Smooth muscle cell (in vitro differentiated cells): ENCODE data around the gene SARNP. TPM values are rescaled to one million over a fixed set of nuclear protein-coding genes. Genes with fewer than 3 reads are reported as not detected.

ENCODE experiments used
- DNase-seq: peaks from one replicate; lab custom pipeline; 2025; ENCODE audit not compliant: unreplicated experiment; lab: John Stamatoyannopoulos, UW
- H2AFZ ChIP-seq: fragments of 200-600 bp; sonication (generic); 2 replicates; pipeline ENCODE4 v1.6.0; 2016; ENCODE audit warnings: antibody characterized with exemption, low read depth, mild to moderate bottlenecking
- H3F3A ChIP-seq: fragments of 200-600 bp; sonication (generic); 2 replicates; pipeline ENCODE4 v1.6.0; 2017; ENCODE audit warnings: antibody characterized with exemption, low read depth
- H3K27ac ChIP-seq: fragments of 200-600 bp; sonication (generic); 2 replicates; pipeline ENCODE4 v1.5.1; 2016; ENCODE audit warnings: low read depth, mild to moderate bottlenecking
- H3K27me3 ChIP-seq: fragments of 200-600 bp; sonication (generic); 2 replicates; pipeline ENCODE4 v1.6.1; 2016; ENCODE audit warnings: low read depth, mild to moderate bottlenecking
- H3K36me3 ChIP-seq: fragments of 200-600 bp; sonication (generic); 2 replicates; pipeline ENCODE4 v1.5.1; 2016; ENCODE audit warnings: low read depth
- H3K4me1 ChIP-seq: fragments of 200-600 bp; sonication (generic); 2 replicates; pipeline ENCODE4 v1.5.1; 2016; ENCODE audit warnings: low read depth
- H3K4me2 ChIP-seq: fragments of 200-600 bp; sonication (generic); 2 replicates; pipeline ENCODE4 v1.6.0; 2016; ENCODE audit warnings: mild to moderate bottlenecking
- H3K4me3 ChIP-seq: fragments of 200-600 bp; sonication (generic); 2 replicates; pipeline ENCODE4 v1.5.1; 2016; ENCODE audit warnings: mild to moderate bottlenecking
- H3K79me2 ChIP-seq: fragments of 200-600 bp; sonication (generic); 2 replicates; pipeline ENCODE4 v1.6.0; 2016; ENCODE audit warnings: low read depth, mild to moderate bottlenecking
- H3K9ac ChIP-seq: fragments of 200-600 bp; sonication (generic); 2 replicates; pipeline ENCODE4 v1.6.0; 2016; ENCODE audit warnings: low read depth
- H3K9me3 ChIP-seq: fragments of 200-600 bp; sonication (generic); replicated peaks from 2 replicates; pipeline ENCODE4 v1.5.1; 2016; ENCODE audit warnings: low read depth
- H4K20me1 ChIP-seq: fragments of 200-600 bp; sonication (generic); 2 replicates; pipeline ENCODE4 v1.6.0; 2016; ENCODE audit warnings: low read depth
- CTCF ChIP-seq: fragments of 200-600 bp; sonication (generic); IDR thresholded peaks from 2 replicates; pipeline ENCODE4 v1.5.1; 2017; ENCODE audit warnings: borderline replicate concordance, mild to moderate bottlenecking, antibody characterized with exemption; ENCODE audit not compliant: insufficient read depth, poor library complexity, severe bottlenecking
- WGBS: methylation state at CpG from one replicate; pipeline ENCODE4 v1.1.7; 2016; ENCODE audit warnings: low lambda C conversion rate; 5-methylcytosine and 5-hydroxymethylcytosine counted together
- polyA plus RNA-seq: library from polyadenylated mRNA; unstranded; fragments of >200 nt; fragmentation: Nextera tagmentation; extraction: Ambion mirVana; gene quantifications from 2 replicates; pipeline ENCODE4 v1.2.1, GENCODE V29; 2016
- total RNA-seq: library from RNA; depleted of rRNA; stranded (reverse); fragments of >200 nt; gene quantifications from 2 replicates; pipeline ENCODE4 v1.2.3, GENCODE V29; 2014

The SARNP gene
- total and polyA plus RNA-seq, 2 experiments from 2014 or later, result 128 to 169 TPM

- no peaks in the 10 kb centered on the region for H4K20me1 ChIP-seq
- H3K27me3 ChIP-seq, result no peaks in the 10 kb centered on the region
- H3K27ac ChIP-seq, result peak overlapping the region; percentile 50
- peaks cover 21% of the 10 kb centered on the region for H3K79me2 ChIP-seq
- H3K36me3 ChIP-seq, result no peaks in the 10 kb centered on the region
- TF ChIP-seq CTCF, result no peak
- peaks cover 19% of the 10 kb centered on the region for H3K4me1 ChIP-seq
- H3F3A ChIP-seq, result peaks cover 8% of the 10 kb centered on the region
- peak overlapping the region; percentile 98 for H3K4me2 ChIP-seq
- peak overlapping the region; percentile 85 for H3K4me3 ChIP-seq
- DNase-seq, result no peak
- no peaks in the 10 kb centered on the region for H3K9me3 ChIP-seq
- no peak overlapping the region for H3K9ac ChIP-seq
- no peak overlapping the region for H2AFZ ChIP-seq
- WGBS, result 97% methylated on average over 5 of the region's 5 CpGs
Observed at GRCh38 chr12:55828357-55828756, 10.8 kb upstream of the SARNP start.

- 94% methylated on average over 15 of the region's 15 CpGs for WGBS
- TF ChIP-seq CTCF, result no peak
- Histone ChIP-seq H3K27ac (no peak overlapping the region), H3K4me2 (peak overlapping the region; percentile 98), H3K4me3 (no peak overlapping the region), H3K79me2 (peaks cover 21% of the 10 kb centered on the region), H3K27me3 (no peaks in the 10 kb centered on the region), H3K36me3 (no peaks in the 10 kb centered on the region), H3K9me3 (no peaks in the 10 kb centered on the region), H3F3A (peaks cover 12% of the 10 kb centered on the region), H2AFZ (no peak overlapping the region), H4K20me1 (no peaks in the 10 kb centered on the region), H3K4me1 (peaks cover 19% of the 10 kb centered on the region), H3K9ac (no peak overlapping the region)
- no peak for DNase-seq
Observed at GRCh38 chr12:55827806-55828205, 10.3 kb upstream of the SARNP start.

GRCh38 chr12:55824726-55825125, 7.2 kb upstream of the SARNP start:
- TF ChIP-seq CTCF, result no peak
- Histone ChIP-seq H3K27me3 (no peaks in the 10 kb centered on the region), H2AFZ (no peak overlapping the region), H4K20me1 (no peaks in the 10 kb centered on the region), H3K9me3 (no peaks in the 10 kb centered on the region), H3K4me1 (peaks cover 12% of the 10 kb centered on the region), H3K4me3 (no peak overlapping the region), H3K79me2 (peaks cover 21% of the 10 kb centered on the region), H3F3A (peaks cover 16% of the 10 kb centered on the region), H3K27ac (peak overlapping the region; percentile 36), H3K9ac (no peak overlapping the region), H3K36me3 (no peaks in the 10 kb centered on the region), H3K4me2 (no peak overlapping the region)
- DNase-seq, result no peak
- 92% methylated on average over 5 of the region's 5 CpGs for WGBS

GRCh38 chr12:55823419-55823818, 5.9 kb upstream of the SARNP start:
- H2AFZ ChIP-seq, result no peak overlapping the region
- peaks cover 15% of the 10 kb centered on the region for H3K4me1 ChIP-seq
- H3K4me3 ChIP-seq, result no peak overlapping the region
- H3K79me2 ChIP-seq, result peaks cover 23% of the 10 kb centered on the region
- no peak overlapping the region for H3K9ac ChIP-seq
- no peak overlapping the region for H3K4me2 ChIP-seq
- no peak for TF ChIP-seq CTCF
- H3K27me3 ChIP-seq, result no peaks in the 10 kb centered on the region
- peaks cover 16% of the 10 kb centered on the region for H3F3A ChIP-seq
- no peaks in the 10 kb centered on the region for H3K36me3 ChIP-seq
- DNase-seq, result no peak
- H4K20me1 ChIP-seq, result no peaks in the 10 kb centered on the region
- H3K27ac ChIP-seq, result no peak overlapping the region
- WGBS, result 91% methylated on average over 4 of the region's 4 CpGs
- no peaks in the 10 kb centered on the region for H3K9me3 ChIP-seq
